Esophagus muscularis mucosa (tissue), 4 donors: ENCODE data around the gene PLXNB3.

Source experiments
- CTCF ChIP-seq, 3 experiments: fragments of 200-600 bp in 2 of 3; fragments of 450-650 bp in 1 of 3; sonication (generic) in 2 of 3; IDR thresholded peaks; one replicate each; pipeline ENCODE4 v1.5.1; 2017 to 2019; ENCODE audit warnings: antibody characterized with exemption in 3 of 3, mild to moderate bottlenecking in 2 of 3, moderate library complexity in 1 of 3
- EP300 ChIP-seq: sonication (generic); formaldehyde crosslinking; IDR thresholded peaks from one replicate; pipeline ENCODE4 v1.6.1; 2017; ENCODE audit warnings: antibody characterized with exemption
- POLR2A ChIP-seq: fragments of 450-650 bp; IDR thresholded peaks from one replicate; pipeline ENCODE4 v1.6.1; 2017; ENCODE audit warnings: antibody characterized with exemption, moderate library complexity, mild to moderate bottlenecking, low read depth
- POLR2AphosphoS5 ChIP-seq, 2 donors: sonication (generic); formaldehyde crosslinking; IDR thresholded peaks; one replicate each; pipeline ENCODE4 v1.6.1; 2017; ENCODE audit warnings: antibody characterized with exemption in 2 of 2

- TF ChIP-seq CTCF (IDR thresholded peaks at IDR 0.05) (no peak), POLR2AphosphoS5 (IDR thresholded peaks at IDR 0.05) (no peak), POLR2A (no peak), EP300 (no peak)
Observed at GRCh38 chrX:153819384-153820040, 55.5 kb downstream of the PLXNB3 start.
